ENCODE results near the gene DNAJC15. TPM values are rescaled to one million over a fixed set of nuclear protein-coding genes. Genes with fewer than 3 reads are reported as not detected.

The DNAJC15 gene
- total RNA-seq, 1 donor from 2014 or later, result 17.0 TPM

GRCh38 chr13:43081866-43082265 is 58.5 kb downstream of the DNAJC15 start:
- no peak for DNase-seq
- no peak for TF ChIP-seq CTCF (IDR thresholded peaks at IDR 0.05)
- H3K4me3 ChIP-seq, result no peak overlapping the region
- intact Hi-C loops (cut with DNase I), result no loop called here
- no peaks in the 10 kb centered on the region for H3K27me3 ChIP-seq (ENCODE audit: low read depth)
- no peaks in the 10 kb centered on the region for H3K9me3 ChIP-seq
- peaks cover 13% of the 10 kb centered on the region for H3K4me1 ChIP-seq
- H3K27ac ChIP-seq, result no peak overlapping the region
- no peak for ATAC-seq
- no peaks in the 10 kb centered on the region for H3K36me3 ChIP-seq

GRCh38 chr13:43083750-43084149 is 60.4 kb downstream of the DNAJC15 start:
- H3K9me3 ChIP-seq, result no peaks in the 10 kb centered on the region
- H3K36me3 ChIP-seq, result no peaks in the 10 kb centered on the region
- TF ChIP-seq CTCF (IDR thresholded peaks at IDR 0.05), result no peak
- H3K4me1 ChIP-seq, result peaks cover 7% of the 10 kb centered on the region
- H3K27ac ChIP-seq, result no peak overlapping the region
- DNase-seq (no peak), ATAC-seq (no peak)
- no peaks in the 10 kb centered on the region for H3K27me3 ChIP-seq (ENCODE audit: low read depth)
- H3K4me3 ChIP-seq, result no peak overlapping the region
- intact Hi-C loops (cut with DNase I), result no loop called here

- Histone ChIP-seq H3K27me3 (ENCODE audit: low read depth) (no peaks in the 10 kb centered on the region), H3K36me3 (no peaks in the 10 kb centered on the region), H3K27ac (no peak overlapping the region), H3K4me3 (no peak overlapping the region), H3K9me3 (no peaks in the 10 kb centered on the region), H3K4me1 (no peaks in the 10 kb centered on the region)
- TF ChIP-seq CTCF (IDR thresholded peaks at IDR 0.05), result peak; percentile 64
- intact Hi-C loops (cut with DNase I), result no loop called here
- DNase-seq, result no peak
- no peak for ATAC-seq
Observed at GRCh38 chr13:43085545-43085944, 62.2 kb downstream of the DNAJC15 start.

GRCh38 chr13:43086181-43086580 is 62.8 kb downstream of the DNAJC15 start:
- no peaks in the 10 kb centered on the region for H3K4me1 ChIP-seq
- intact Hi-C loops (cut with DNase I), result no loop called here
- no peaks in the 10 kb centered on the region for H3K27me3 ChIP-seq (ENCODE audit: low read depth)
- H3K9me3 ChIP-seq, result no peaks in the 10 kb centered on the region
- no peaks in the 10 kb centered on the region for H3K36me3 ChIP-seq
- DNase-seq (no peak), ATAC-seq (no peak)
- no peak for TF ChIP-seq CTCF (IDR thresholded peaks at IDR 0.05)
- H3K4me3 ChIP-seq, result no peak overlapping the region
- H3K27ac ChIP-seq, result no peak overlapping the region

- H3K27ac ChIP-seq, result peak overlapping the region; percentile 73
- peak; percentile 46 to 82 for ATAC-seq
- no peaks in the 10 kb centered on the region for H3K27me3 ChIP-seq (ENCODE audit: low read depth)
- H3K9me3 ChIP-seq, result no peaks in the 10 kb centered on the region
- H3K4me3 ChIP-seq, result peak overlapping the region; percentile 45
- no peaks in the 10 kb centered on the region for H3K4me1 ChIP-seq
- DNase-seq, result no peak
- intact Hi-C loops (cut with DNase I), result no loop called here
- no peaks in the 10 kb centered on the region for H3K36me3 ChIP-seq
- no peak for TF ChIP-seq CTCF (IDR thresholded peaks at IDR 0.05)
Observed at GRCh38 chr13:43088093-43088511, 64.7 kb downstream of the DNAJC15 start.
